Tibial nerve (tissue), 4 donors: ENCODE results near the gene RSPH9. TPM values are rescaled to one million over a fixed set of nuclear protein-coding genes. Genes with fewer than 3 reads are reported as not detected.
A peak's percentile ranks its signal among the peaks of the same experiment; 100 is the strongest.
"Not testable (repeated sequence)": the region's sequence is repeated elsewhere in the genome, so short reads cannot be mapped to it uniquely, and the experiment has no call there.

Source experiments
- DNase-seq, 2 donors: peaks; one replicate each; pipeline ENCODE4 v3.0.0-alpha.2; 2019; ENCODE audit warnings: low spot score in 2 of 2
- H3K27ac ChIP-seq, 4 donors: fragments of 200-600 bp; sonication (generic) in 3 of 4; one replicate each; pipeline ENCODE4 v1.5.1; 2017 to 2019; ENCODE audit warnings: mild to moderate bottlenecking in 1 of 4
- H3K27me3 ChIP-seq, 2 donors: fragments of 200-600 bp; sonication (generic) in 1 of 2; one replicate each; pipeline versions ENCODE4 v1.5.1 to v1.6.0; 2017 to 2019
- H3K36me3 ChIP-seq, 3 donors: fragments of 200-600 bp; sonication (generic); one replicate each; pipeline ENCODE4 v1.5.1; 2018 to 2019
- H3K4me1 ChIP-seq, 4 donors: fragments of 200-600 bp; sonication (generic) in 3 of 4; one replicate each; pipeline ENCODE4 v1.5.1; 2017 to 2019
- H3K4me3 ChIP-seq, 4 donors: fragments of 200-600 bp; sonication (generic) in 3 of 4; one replicate each; pipeline ENCODE4 v1.5.1; 2017 to 2019; ENCODE audit warnings: mild to moderate bottlenecking in 1 of 4, moderate library complexity in 1 of 4
- H3K9me3 ChIP-seq, 4 donors: fragments of 200-600 bp; sonication (generic) in 3 of 4; one replicate each; pipeline ENCODE4 v1.5.1; 2017 to 2019
- EP300 ChIP-seq, 2 donors: sonication (generic); formaldehyde crosslinking; IDR thresholded peaks; one replicate each; pipeline ENCODE4 v1.6.1; 2017; ENCODE audit warnings: antibody characterized with exemption in 2 of 2, mild to moderate bottlenecking in 1 of 2
- POLR2A ChIP-seq, 2 donors: fragments of 450-650 bp; IDR thresholded peaks; one replicate each; pipeline ENCODE4 v1.6.1; 2017; ENCODE audit warnings: antibody characterized with exemption in 2 of 2, mild to moderate bottlenecking in 2 of 2, moderate library complexity in 2 of 2
- WGBS, 2 donors: methylation state at CpG; one replicate each; pipeline ENCODE4 v1.1.5; 2018; 5-methylcytosine and 5-hydroxymethylcytosine counted together
- total RNA-seq, 4 donors: library from RNA; depleted of rRNA; stranded (reverse); fragments of >200 nt; gene quantifications; one replicate each; pipeline ENCODE4 v1.1.0, GENCODE V29; 2016
- TF ChIP-seq, protein P1 (sequence below), 5 experiments: fragments of 200-600 bp in 3 of 5; fragments of 450-650 bp in 2 of 5; sonication (generic) in 3 of 5; IDR thresholded peaks; one replicate each; pipeline ENCODE4 v1.5.1; 2016 to 2019; ENCODE audit warnings: antibody characterized with exemption in 5 of 5, mild to moderate bottlenecking in 3 of 5, moderate library complexity in 2 of 5

RSPH9 gene
- total RNA-seq, 4 donors from 2014 or later, result 0.30 to 0.66 (median 0.63) TPM; not detected in 1

DNA sequence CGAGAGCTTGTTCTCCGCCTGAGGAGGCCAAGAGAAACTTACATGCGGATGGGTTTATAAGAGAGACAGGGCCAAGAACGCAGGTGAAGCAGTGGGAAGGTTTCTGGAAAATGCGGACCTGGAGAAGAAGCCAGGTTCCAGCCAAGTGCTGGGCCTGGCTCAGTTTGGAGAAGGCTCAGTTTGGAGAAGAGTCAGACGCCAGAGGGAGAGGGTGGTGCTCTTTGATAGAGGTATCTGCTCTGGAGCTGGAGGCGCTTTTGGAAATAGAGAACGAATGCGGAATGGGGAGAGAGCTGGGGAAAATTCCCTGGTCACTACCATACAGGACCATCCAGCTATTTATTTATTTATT lies 753 bp downstream of the RSPH9 start:
- no peak for TF ChIP-seq POLR2A (IDR thresholded peaks at IDR 0.05)
- TF ChIP-seq, protein P1, sequence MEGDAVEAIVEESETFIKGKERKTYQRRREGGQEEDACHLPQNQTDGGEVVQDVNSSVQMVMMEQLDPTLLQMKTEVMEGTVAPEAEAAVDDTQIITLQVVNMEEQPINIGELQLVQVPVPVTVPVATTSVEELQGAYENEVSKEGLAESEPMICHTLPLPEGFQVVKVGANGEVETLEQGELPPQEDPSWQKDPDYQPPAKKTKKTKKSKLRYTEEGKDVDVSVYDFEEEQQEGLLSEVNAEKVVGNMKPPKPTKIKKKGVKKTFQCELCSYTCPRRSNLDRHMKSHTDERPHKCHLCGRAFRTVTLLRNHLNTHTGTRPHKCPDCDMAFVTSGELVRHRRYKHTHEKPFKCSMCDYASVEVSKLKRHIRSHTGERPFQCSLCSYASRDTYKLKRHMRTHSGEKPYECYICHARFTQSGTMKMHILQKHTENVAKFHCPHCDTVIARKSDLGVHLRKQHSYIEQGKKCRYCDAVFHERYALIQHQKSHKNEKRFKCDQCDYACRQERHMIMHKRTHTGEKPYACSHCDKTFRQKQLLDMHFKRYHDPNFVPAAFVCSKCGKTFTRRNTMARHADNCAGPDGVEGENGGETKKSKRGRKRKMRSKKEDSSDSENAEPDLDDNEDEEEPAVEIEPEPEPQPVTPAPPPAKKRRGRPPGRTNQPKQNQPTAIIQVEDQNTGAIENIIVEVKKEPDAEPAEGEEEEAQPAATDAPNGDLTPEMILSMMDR (IDR thresholded peaks at IDR 0.05), result no peak
- no peak for TF ChIP-seq EP300 (IDR thresholded peaks at IDR 0.05)
- 14% methylated on average over 9 of the region's 9 CpGs for WGBS, 2 donors
- peak overlapping the region in 1 of 4 donors; percentile 74 for H3K27ac ChIP-seq
- H3K9me3 ChIP-seq, result no peaks in the 10 kb centered on the region
- H3K36me3 ChIP-seq, result peaks cover 0 to 23% (median 11%) of the 10 kb centered on the region in 3 donors
- peaks cover 0 to 13% (median 5%) of the 10 kb centered on the region in 4 donors for H3K4me1 ChIP-seq
- peak overlapping the region; percentile 34 to 61 (median 55) for H3K4me3 ChIP-seq
- DNase-seq, result no peak
- no peaks in the 10 kb centered on the region for H3K27me3 ChIP-seq

GRCh38 chr6:43647613-43648012 lies 2.8 kb downstream of the RSPH9 start:
- DNase-seq, result no peak
- peaks cover 0 to 13% (median 5%) of the 10 kb centered on the region in 4 donors for H3K4me1 ChIP-seq

GRCh38 chr6:43648248-43648647 lies 3.4 kb downstream of the RSPH9 start:
- no peak overlapping the region for H3K4me3 ChIP-seq
- H3K27ac ChIP-seq, result no peak overlapping the region
- H3K36me3 ChIP-seq, result no peaks in the 10 kb centered on the region
- no peaks in the 10 kb centered on the region for H3K9me3 ChIP-seq
- H3K27me3 ChIP-seq, result no peaks in the 10 kb centered on the region
- TF ChIP-seq, protein P1 (IDR thresholded peaks at IDR 0.05), result no peak
- TF ChIP-seq POLR2A (IDR thresholded peaks at IDR 0.05) (no peak), EP300 (IDR thresholded peaks at IDR 0.05) (no peak)
- 89 to 98% methylated on average over 2 of the region's 2 CpGs for WGBS, 2 donors
- peaks cover 0 to 13% (median 5%) of the 10 kb centered on the region in 4 donors for H3K4me1 ChIP-seq
- no peak for DNase-seq

More at GRCh38 chr6:43647613-43648012, 2.8 kb downstream of the RSPH9 start:
- WGBS, 2 donors, result 90 to 94% methylated on average over 3 of the region's 3 CpGs
- Histone ChIP-seq H3K4me3 (no peak overlapping the region), H3K9me3 (no peaks in the 10 kb centered on the region), H3K27ac (no peak overlapping the region), H3K36me3 (peaks cover 0 to 4% (median 0%) of the 10 kb centered on the region in 3 donors), H3K27me3 (no peaks in the 10 kb centered on the region)
- TF ChIP-seq POLR2A (IDR thresholded peaks at IDR 0.05) (no peak), EP300 (IDR thresholded peaks at IDR 0.05) (no peak)
- TF ChIP-seq, protein P1 (IDR thresholded peaks at IDR 0.05), result no peak

DNA sequence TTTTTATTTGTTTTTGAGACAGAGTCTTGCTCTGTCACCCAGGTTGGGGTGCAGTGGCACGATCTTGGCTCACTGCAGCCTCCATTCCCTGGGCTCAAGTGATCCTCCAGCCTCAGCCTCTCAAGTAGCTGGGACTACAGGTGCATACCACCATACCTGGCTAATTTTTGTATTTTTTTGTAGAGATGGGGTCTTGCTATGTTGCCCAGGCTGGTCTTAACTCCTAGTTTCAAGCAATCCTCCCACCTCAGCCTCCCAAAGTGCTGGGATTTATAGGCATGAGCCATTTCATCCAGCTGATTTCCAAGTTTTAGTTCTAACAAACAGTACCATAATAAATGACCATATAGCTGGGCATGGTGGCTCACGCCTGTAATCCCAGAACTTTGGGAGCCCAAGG lies 8.0 kb downstream of the RSPH9 start:
- DNase-seq, H3K9me3 ChIP-seq, H3K27me3 ChIP-seq, H3K36me3 ChIP-seq, H3K4me1 ChIP-seq, H3K4me3 ChIP-seq, H3K27ac ChIP-seq: not testable (repeated sequence)
- WGBS, 2 donors, result 93 to 98% methylated on average over 2 of the region's 2 CpGs

GRCh38 chr6:43657221-43657802 lies 12.5 kb downstream of the RSPH9 start:
- DNase-seq, result no peak
- Histone ChIP-seq H3K36me3 (peaks cover 0 to 3% (median 0%) of the 10 kb centered on the region in 3 donors), H3K4me1 (no peaks in the 10 kb centered on the region), H3K4me3 (no peak overlapping the region), H3K27ac (no peak overlapping the region), H3K27me3 (no peaks in the 10 kb centered on the region), H3K9me3 (no peaks in the 10 kb centered on the region)
- 91 to 94% methylated on average over 3 of the region's 3 CpGs for WGBS, 2 donors
- no peak for TF ChIP-seq EP300 (IDR thresholded peaks at IDR 0.05)
- TF ChIP-seq, protein P1 (IDR thresholded peaks at IDR 0.05), result no peak
- TF ChIP-seq POLR2A (IDR thresholded peaks at IDR 0.05), result no peak
